Muscle layer of duodenum (tissue), 2 donors: ENCODE results near the gene GPATCH8.

Experiments used
- H3K27ac ChIP-seq: one replicate; pipeline ENCODE4 v1.7.0; 2013; ENCODE audit warnings: mild to moderate bottlenecking, low read length
- H3K27me3 ChIP-seq: one replicate; pipeline ENCODE4 v1.7.0; 2013; ENCODE audit warnings: low read depth, mild to moderate bottlenecking, control low read depth, low read length
- H3K36me3 ChIP-seq, 2 donors: one replicate each; pipeline ENCODE4 v1.7.0; 2013; ENCODE audit warnings: low read length in 2 of 2, control low read depth in 1 of 2, mild to moderate bottlenecking in 1 of 2; ENCODE audit not compliant: insufficient read depth in 2 of 2, control insufficient read depth in 1 of 2
- H3K4me1 ChIP-seq, 2 donors: one replicate each; pipeline ENCODE4 v1.7.0; 2013; ENCODE audit warnings: low read length in 2 of 2, mild to moderate bottlenecking in 2 of 2, control low read depth in 1 of 2, moderate library complexity in 1 of 2; ENCODE audit not compliant: insufficient read depth in 2 of 2, control insufficient read depth in 1 of 2
- H3K4me3 ChIP-seq, 2 donors: one replicate each; pipeline ENCODE4 v1.7.0; 2013; ENCODE audit warnings: low read length in 2 of 2, low read depth in 1 of 2, mild to moderate bottlenecking in 1 of 2
- H3K9me3 ChIP-seq, 2 donors: one replicate each; pipeline ENCODE4 v1.7.0; 2013; ENCODE audit warnings: low read length in 2 of 2, control low read depth in 1 of 2, mild to moderate bottlenecking in 1 of 2; ENCODE audit not compliant: control insufficient read depth in 1 of 2
- donor health status: healthy.

The GPATCH8 gene

GRCh38 chr17:44444735-44445105, 58.5 kb downstream of the GPATCH8 start:
- Histone ChIP-seq H3K36me3 (no peaks in the 10 kb centered on the region), H3K4me1 (no peaks in the 10 kb centered on the region), H3K27ac (no peak overlapping the region), H3K4me3 (no peak overlapping the region), H3K27me3 (no peaks in the 10 kb centered on the region), H3K9me3 (no peaks in the 10 kb centered on the region)

DNA sequence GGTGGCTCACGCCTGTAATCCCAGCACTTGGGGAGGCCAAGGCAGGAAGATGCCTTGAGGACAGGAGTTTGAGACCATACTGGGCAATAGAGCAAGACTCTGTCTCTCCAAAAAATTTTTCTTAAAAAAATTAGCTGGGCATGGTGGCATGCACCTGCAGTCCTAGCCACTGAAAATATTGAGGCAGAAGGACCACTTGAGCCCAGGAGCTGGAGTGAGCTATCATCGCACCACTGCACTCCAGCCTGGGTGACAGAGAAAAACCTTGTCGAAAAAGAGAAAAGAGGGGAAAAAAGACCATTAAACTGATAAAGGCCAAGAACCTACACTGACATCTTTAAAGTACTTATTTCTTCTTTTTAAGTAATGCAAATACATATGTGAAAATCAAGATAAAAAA, 60.4 kb downstream of the GPATCH8 start:
- no peaks in the 10 kb centered on the region for H3K36me3 ChIP-seq
- H3K27me3 ChIP-seq: no peaks in the 10 kb centered on the region
- no peak overlapping the region for H3K27ac ChIP-seq
- no peak overlapping the region for H3K4me3 ChIP-seq
- H3K4me1 ChIP-seq: peaks cover 0 to 7% of the 10 kb centered on the region in 2 donors
- H3K9me3 ChIP-seq: no peaks in the 10 kb centered on the region

GRCh38 chr17:44439168-44439567, 64.0 kb downstream of the GPATCH8 start:
- no peaks in the 10 kb centered on the region for H3K27me3 ChIP-seq
- H3K4me3 ChIP-seq: no peak overlapping the region
- H3K9me3 ChIP-seq: no peaks in the 10 kb centered on the region
- no peak overlapping the region for H3K27ac ChIP-seq
- peaks cover 13% of the 10 kb centered on the region in 2 donors for H3K36me3 ChIP-seq
- peaks cover 0 to 7% of the 10 kb centered on the region in 2 donors for H3K4me1 ChIP-seq

DNA sequence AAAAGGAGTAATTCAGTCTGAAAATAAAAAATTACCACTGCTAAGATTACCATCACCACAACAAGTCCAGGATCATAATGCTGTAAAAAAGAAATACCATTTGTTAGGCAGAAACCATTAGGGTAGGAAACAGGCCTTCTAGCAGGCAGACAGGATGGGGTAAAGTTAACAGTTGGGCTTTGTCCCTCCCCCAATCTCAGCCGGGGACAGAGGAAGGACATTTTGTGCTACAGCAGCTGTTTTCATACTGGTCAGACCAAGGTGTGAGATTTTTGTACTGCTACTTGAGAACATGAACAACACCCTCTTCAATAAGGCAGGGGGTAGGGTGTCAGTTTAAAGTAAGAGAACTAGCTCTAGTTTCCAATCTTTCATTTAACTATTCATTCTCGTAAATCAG, 64.6 kb downstream of the GPATCH8 start:
- Histone ChIP-seq H3K9me3 (no peaks in the 10 kb centered on the region), H3K4me3 (no peak overlapping the region), H3K27ac (no peak overlapping the region), H3K4me1 (peaks cover 0 to 9% of the 10 kb centered on the region in 2 donors), H3K27me3 (no peaks in the 10 kb centered on the region), H3K36me3 (peaks cover 13 to 14% of the 10 kb centered on the region in 2 donors)

GRCh38 chr17:44436336-44436735, 66.9 kb downstream of the GPATCH8 start:
- Histone ChIP-seq H3K9me3 (no peaks in the 10 kb centered on the region), H3K4me3 (no peak overlapping the region), H3K27ac (no peak overlapping the region), H3K4me1 (peaks cover 0 to 19% of the 10 kb centered on the region in 2 donors), H3K27me3 (no peaks in the 10 kb centered on the region), H3K36me3 (peaks cover 22 to 28% of the 10 kb centered on the region in 2 donors)

- peaks cover 0 to 12% of the 10 kb centered on the region in 2 donors for H3K4me1 ChIP-seq
- no peaks in the 10 kb centered on the region for H3K27me3 ChIP-seq
- no peaks in the 10 kb centered on the region for H3K9me3 ChIP-seq
- H3K36me3 ChIP-seq: peaks cover 25 to 28% of the 10 kb centered on the region in 2 donors
- no peak overlapping the region for H3K4me3 ChIP-seq
- H3K27ac ChIP-seq: no peak overlapping the region
Observed at GRCh38 chr17:44432254-44433157, 70.7 kb downstream of the GPATCH8 start.

DNA sequence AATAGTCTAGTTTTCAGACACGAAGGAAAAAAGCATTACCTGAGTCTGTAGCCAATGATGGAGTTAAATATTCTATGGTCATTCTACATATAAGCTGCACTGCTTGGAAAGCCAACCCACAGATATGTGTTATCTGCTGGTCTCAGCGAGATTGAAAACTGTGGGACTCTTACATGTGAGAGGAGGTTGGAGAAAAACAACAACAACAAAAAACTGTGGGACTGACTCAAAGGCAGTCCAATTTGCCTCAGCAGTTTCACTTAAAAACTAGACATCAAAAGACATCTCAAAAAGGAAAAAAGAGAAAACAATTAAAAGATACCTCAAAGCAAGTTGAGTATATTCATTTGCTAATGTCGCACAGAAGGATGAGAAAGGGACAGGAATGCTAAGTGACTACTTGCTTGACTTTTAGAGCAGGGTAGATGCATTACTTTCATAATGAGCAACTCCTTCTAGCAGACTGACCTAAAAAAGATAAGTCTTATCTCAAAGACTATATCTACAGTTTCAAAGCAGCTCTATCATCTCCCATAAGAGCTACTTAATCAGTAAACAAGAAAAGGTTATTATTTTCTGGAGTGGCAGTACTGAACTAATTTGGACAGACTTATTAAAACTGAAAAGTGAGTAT, 78.3 kb downstream of the GPATCH8 start:
- Histone ChIP-seq H3K27ac (no peak overlapping the region), H3K27me3 (no peaks in the 10 kb centered on the region), H3K36me3 (peaks cover 21 to 23% of the 10 kb centered on the region in 2 donors), H3K4me3 (no peak overlapping the region), H3K9me3 (no peaks in the 10 kb centered on the region), H3K4me1 (no peaks in the 10 kb centered on the region)

- H3K9me3 ChIP-seq: no peaks in the 10 kb centered on the region
- H3K4me3 ChIP-seq: no peak overlapping the region
- H3K4me1 ChIP-seq: peaks cover 0 to 3% of the 10 kb centered on the region in 2 donors
- H3K27me3 ChIP-seq: no peaks in the 10 kb centered on the region
- no peak overlapping the region for H3K27ac ChIP-seq
- H3K36me3 ChIP-seq: peaks cover 11 to 18% of the 10 kb centered on the region in 2 donors
Observed at GRCh38 chr17:44417553-44417952, 85.7 kb downstream of the GPATCH8 start.

DNA sequence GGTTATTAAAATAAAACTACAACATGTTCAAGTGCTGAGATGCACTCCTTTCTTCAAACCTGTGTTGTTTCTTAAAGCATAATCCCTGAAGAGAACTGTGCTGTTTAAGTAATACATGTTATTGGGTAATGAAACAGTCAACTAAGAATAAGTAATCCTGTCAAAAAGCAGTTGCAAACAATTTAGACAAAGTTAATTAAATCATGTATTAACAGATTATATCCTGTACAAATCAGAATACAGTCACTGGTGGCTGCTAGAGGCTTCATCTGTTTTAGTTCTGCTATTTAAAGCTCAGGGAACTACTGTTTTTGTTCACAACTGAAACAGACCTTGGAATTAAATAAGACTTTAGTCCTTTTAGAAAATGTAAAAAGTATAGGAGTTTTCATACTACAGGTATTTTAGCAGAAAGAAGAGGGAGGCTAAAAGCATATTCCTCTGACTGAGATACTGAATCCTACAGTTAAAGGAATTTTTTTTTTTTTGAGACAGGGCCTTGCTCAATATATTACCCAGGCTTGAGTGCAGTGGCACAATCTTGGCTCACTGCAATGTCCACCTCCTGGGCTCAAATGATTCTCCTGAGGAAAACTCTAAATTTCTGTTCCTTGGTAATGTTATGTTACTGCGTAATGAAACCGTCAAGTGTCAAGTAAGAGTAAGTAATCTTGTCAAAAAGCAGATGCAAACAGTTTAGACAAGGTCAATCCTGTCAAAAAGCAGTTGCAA, 86.5 kb downstream of the GPATCH8 start:
- H3K4me1 ChIP-seq: peaks cover 0 to 3% of the 10 kb centered on the region in 2 donors
- H3K27me3 ChIP-seq: no peaks in the 10 kb centered on the region
- H3K27ac ChIP-seq: no peak overlapping the region
- no peak overlapping the region for H3K4me3 ChIP-seq
- H3K9me3 ChIP-seq: no peaks in the 10 kb centered on the region
- peaks cover 11 to 18% of the 10 kb centered on the region in 2 donors for H3K36me3 ChIP-seq

- H3K36me3 ChIP-seq: peaks cover 6 to 7% of the 10 kb centered on the region in 2 donors
- H3K27me3 ChIP-seq: no peaks in the 10 kb centered on the region
- no peak overlapping the region for H3K4me3 ChIP-seq
- H3K9me3 ChIP-seq: no peaks in the 10 kb centered on the region
- peaks cover 0 to 3% of the 10 kb centered on the region in 2 donors for H3K4me1 ChIP-seq
- H3K27ac ChIP-seq: no peak overlapping the region
Observed at GRCh38 chr17:44414394-44415155, 88.6 kb downstream of the GPATCH8 start.
